Measurements from ENCODE around the gene COG4.

The COG4 gene

DNA sequence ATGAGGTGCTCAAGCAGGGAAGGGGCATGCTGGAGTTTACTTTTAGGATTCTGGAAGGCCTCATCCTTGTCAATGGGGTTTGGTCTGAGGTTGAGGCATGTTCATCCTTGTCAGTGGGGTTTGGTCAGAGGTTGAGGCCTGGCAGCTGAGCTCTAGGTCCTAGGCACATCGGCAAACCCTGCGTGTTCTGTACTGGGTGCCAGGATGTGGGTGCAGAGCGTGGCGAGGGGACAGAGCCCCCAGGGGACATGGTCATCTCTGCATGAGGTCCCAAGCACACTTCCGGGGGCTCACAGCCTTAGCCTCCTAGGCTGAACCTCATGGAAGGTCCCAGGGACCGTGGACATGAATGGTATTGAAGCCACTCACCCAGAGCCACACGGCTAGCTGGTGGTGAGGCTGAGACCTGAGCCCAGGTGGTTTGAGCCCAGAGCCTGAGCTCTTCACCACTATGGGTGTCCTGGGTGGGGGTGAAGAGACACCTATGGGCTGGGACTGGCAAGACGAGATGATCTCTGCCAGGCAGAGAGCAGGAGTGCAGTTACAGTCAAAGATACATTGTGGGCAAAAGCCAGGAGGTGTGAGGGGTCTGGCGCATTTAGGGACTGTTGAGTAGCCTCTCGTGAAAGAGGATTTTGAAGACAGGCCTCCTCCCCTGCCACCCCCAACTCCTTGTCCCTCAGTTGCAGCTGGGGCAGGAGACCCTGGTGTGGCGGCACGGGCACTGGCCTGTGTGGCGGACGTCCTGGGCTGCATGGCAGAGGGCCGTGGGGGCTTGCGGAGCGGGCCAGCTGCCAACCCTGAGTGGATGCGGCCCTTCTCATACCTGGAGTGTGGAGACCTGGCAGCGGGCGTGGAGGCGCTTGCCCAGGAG, 49.7 kb downstream of the COG4 start:
- TF ChIP-seq Cebpa-rat (IDR thresholded peaks at IDR 0.05) = no peak
- Histone ChIP-seq H3K36me3 (peaks cover 32% of the 10 kb centered on the region), H3K4me2 (peak overlapping the region; percentile 73), H3K27ac (no peak overlapping the region), H4K20me1 (peaks cover 11% of the 10 kb centered on the region), H3K4me1 (peaks cover 22% of the 10 kb centered on the region), H3K9me3 (no peaks in the 10 kb centered on the region), H3K9ac (no peak overlapping the region), H3K27me3 (no peaks in the 10 kb centered on the region), H3K4me3 (no peak overlapping the region)

- Histone ChIP-seq H4K20me1 (peaks cover 11% of the 10 kb centered on the region), H3K4me3 (no peak overlapping the region), H3K27ac (peak overlapping the region; percentile 15; the same call in 1 of the 2 replicates), H3K27me3 (no peaks in the 10 kb centered on the region), H3K4me2 (peak overlapping the region; percentile 73), H3K4me1 (peaks cover 22% of the 10 kb centered on the region), H3K9ac (peak overlapping the region; percentile 43; the same call in 1 of the 2 replicates), H3K36me3 (peaks cover 24% of the 10 kb centered on the region), H3K9me3 (no peaks in the 10 kb centered on the region)
- TF ChIP-seq Cebpa-rat (IDR thresholded peaks at IDR 0.05) = no peak
These were observed 50.4 kb downstream of the COG4 start for GRCh38 chr16:70472786-70473433.

- H3K27me3 ChIP-seq = no peaks in the 10 kb centered on the region
- no peak overlapping the region for H3K27ac ChIP-seq
- H3K9ac ChIP-seq = no peak overlapping the region
- peaks cover 22% of the 10 kb centered on the region for H3K4me1 ChIP-seq
- no peak overlapping the region for H3K4me2 ChIP-seq
- no peak for TF ChIP-seq Cebpa-rat (IDR thresholded peaks at IDR 0.05)
- no peaks in the 10 kb centered on the region for H3K9me3 ChIP-seq
- H4K20me1 ChIP-seq = peaks cover 11% of the 10 kb centered on the region
- H3K4me3 ChIP-seq = no peak overlapping the region
- H3K36me3 ChIP-seq = peaks cover 24% of the 10 kb centered on the region; the same call in 1 of the 2 replicates
These were observed 52.4 kb downstream of the COG4 start for GRCh38 chr16:70470927-70471341.

DNA sequence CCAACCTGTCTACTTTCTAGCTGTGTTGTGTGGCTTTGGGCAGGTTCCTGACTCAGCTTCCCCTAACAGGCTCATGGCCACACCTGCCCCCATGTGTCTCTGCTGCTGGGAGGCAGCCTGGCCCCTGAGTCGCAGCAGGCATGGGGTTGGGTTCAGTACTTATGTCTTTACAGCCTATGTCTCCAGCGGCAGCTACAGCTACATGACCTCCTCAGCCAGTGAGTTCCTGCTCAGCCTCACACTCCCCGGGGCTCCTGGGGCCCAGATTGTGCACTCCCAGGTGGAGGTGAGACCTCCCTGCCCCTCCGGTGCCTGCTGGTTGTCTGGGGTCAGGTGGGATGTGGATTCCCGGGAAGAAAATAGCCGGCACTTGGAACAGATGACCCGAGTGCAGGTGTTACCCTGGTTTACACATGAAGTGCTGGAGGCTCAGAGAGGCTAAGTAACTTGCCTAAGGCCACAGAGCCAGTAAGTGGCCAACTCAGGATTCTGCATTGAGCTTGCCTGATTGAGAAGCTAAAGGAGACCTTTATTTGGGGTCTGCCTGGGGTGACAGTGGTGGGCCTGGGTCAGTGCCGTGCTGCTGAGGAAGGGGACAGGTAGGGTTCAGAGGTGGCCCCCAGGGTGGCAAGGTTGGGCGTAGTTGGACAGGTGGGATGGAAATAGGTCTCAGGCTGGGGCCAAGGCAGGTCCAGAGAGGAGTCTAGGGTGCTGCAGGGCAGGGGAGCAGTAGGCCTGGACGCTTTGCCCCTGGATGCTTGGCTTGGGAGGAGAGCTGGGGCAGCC, 53.0 kb downstream of the COG4 start:
- H3K36me3 ChIP-seq = peaks cover 20% of the 10 kb centered on the region; the same call in 1 of the 2 replicates
- H3K4me2 ChIP-seq = no peak overlapping the region
- peaks cover 11% of the 10 kb centered on the region for H4K20me1 ChIP-seq
- TF ChIP-seq Cebpa-rat (IDR thresholded peaks at IDR 0.05) = no peak
- H3K9ac ChIP-seq = no peak overlapping the region
- no peaks in the 10 kb centered on the region for H3K9me3 ChIP-seq
- H3K4me3 ChIP-seq = no peak overlapping the region
- H3K27me3 ChIP-seq = no peaks in the 10 kb centered on the region
- H3K27ac ChIP-seq = no peak overlapping the region
- H3K4me1 ChIP-seq = peaks cover 22% of the 10 kb centered on the region

DNA sequence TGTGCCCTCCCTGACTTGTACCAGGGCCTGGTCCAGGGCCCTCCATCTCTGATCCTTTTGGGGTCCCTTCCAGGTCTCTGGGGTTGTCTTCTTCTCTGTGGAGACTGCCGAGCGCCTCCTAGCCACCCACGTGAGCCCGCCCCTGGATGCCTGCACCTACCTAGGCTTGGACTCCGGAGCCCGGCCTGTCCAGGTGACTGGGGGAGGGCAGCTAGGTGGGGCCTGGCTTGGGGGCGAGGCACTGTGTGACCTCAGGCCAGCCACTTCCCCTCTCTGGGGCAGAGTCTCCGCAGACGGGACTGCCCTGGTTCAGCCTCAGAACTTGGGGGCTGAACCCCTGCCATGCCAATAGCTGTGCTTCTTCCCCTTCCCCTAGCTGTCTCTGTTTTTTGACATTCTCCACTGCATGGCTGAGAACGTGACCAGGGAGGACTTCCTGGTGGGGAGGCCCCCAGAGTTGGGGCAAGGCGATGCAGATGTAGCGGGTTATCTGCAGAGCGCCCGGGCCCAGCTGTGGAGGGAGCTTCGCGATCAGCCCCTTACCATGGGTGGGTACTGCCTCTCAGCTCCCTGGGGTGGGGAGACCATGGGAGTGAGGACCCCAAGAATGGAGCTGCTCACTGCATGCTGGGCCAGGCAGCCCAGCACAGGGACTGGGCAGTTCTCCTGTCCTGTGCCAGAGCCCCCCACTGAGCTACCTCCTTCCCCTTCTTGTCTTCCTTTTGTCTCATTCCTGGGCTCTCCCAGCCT, 54.4 kb downstream of the COG4 start:
- no peak overlapping the region for H3K4me2 ChIP-seq
- no peak for TF ChIP-seq Cebpa-rat (IDR thresholded peaks at IDR 0.05)
- H4K20me1 ChIP-seq = peaks cover 11% of the 10 kb centered on the region
- no peak overlapping the region for H3K4me3 ChIP-seq
- H3K4me1 ChIP-seq = peaks cover 21% of the 10 kb centered on the region
- H3K36me3 ChIP-seq = peaks cover 19% of the 10 kb centered on the region
- H3K9me3 ChIP-seq = no peaks in the 10 kb centered on the region
- H3K9ac ChIP-seq = no peak overlapping the region
- H3K27me3 ChIP-seq = no peaks in the 10 kb centered on the region
- H3K27ac ChIP-seq = no peak overlapping the region

GRCh38 chr16:70467608-70468007, 55.7 kb downstream of the COG4 start:
- peaks cover 7% of the 10 kb centered on the region for H3K4me1 ChIP-seq
- no peak overlapping the region for H3K27ac ChIP-seq
- no peaks in the 10 kb centered on the region for H3K9me3 ChIP-seq
- peaks cover 28% of the 10 kb centered on the region for H3K36me3 ChIP-seq
- peaks cover 4% of the 10 kb centered on the region for H4K20me1 ChIP-seq
- H3K4me3 ChIP-seq = no peak overlapping the region
- H3K27me3 ChIP-seq = no peaks in the 10 kb centered on the region
- no peak overlapping the region for H3K4me2 ChIP-seq
- no peak overlapping the region for H3K9ac ChIP-seq
- no peak for TF ChIP-seq Cebpa-rat (IDR thresholded peaks at IDR 0.05)

- Histone ChIP-seq H3K27ac (no peak overlapping the region), H3K9ac (no peak overlapping the region), H3K27me3 (no peaks in the 10 kb centered on the region), H3K36me3 (peaks cover 28% of the 10 kb centered on the region), H3K9me3 (no peaks in the 10 kb centered on the region), H3K4me1 (peaks cover 2% of the 10 kb centered on the region), H3K4me2 (no peak overlapping the region), H4K20me1 (no peaks in the 10 kb centered on the region), H3K4me3 (no peak overlapping the region)
- no peak for TF ChIP-seq Cebpa-rat (IDR thresholded peaks at IDR 0.05)
These were observed 56.2 kb downstream of the COG4 start for GRCh38 chr16:70467113-70467512.

DNA sequence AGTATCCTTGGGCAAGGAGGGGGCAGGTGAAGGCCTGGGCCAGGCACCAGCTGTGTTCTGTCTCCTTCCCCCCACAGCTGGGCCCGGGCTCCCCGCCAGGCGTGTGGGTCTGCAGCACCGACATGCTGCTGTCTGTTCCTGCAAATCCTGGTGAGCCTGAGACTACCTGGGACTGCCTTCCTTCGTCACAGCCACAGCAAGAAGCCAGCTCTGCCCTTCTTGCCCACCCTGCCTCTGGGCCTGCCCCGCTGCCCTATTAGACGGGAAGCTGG, 56.6 kb downstream of the COG4 start:
- Histone ChIP-seq H3K27me3 (no peaks in the 10 kb centered on the region), H3K4me3 (no peak overlapping the region), H4K20me1 (no peaks in the 10 kb centered on the region), H3K4me1 (0 out of 2 replicates have a peak, but pooled peaks cover under 1% of the 10 kb centered on the region), H3K9ac (no peak overlapping the region), H3K36me3 (peaks cover 29% of the 10 kb centered on the region), H3K27ac (no peak overlapping the region), H3K9me3 (no peaks in the 10 kb centered on the region), H3K4me2 (no peak overlapping the region)
- TF ChIP-seq Cebpa-rat (IDR thresholded peaks at IDR 0.05) = no peak

Data from BLaER1 (cell line).